K562 (cell line): Measurements from ENCODE around the gene TGFBR3L.

ENCODE experiments used
- NFE2 ChIP-seq: IDR thresholded peaks from 2 replicates; pipeline ENCODE4 v1.6.1; 2014; ENCODE audit warnings: antibody characterized with exemption, low read depth
- TBP ChIP-seq: optimal IDR thresholded peaks from 2 replicates; pipeline ENCODE3; 2011; ENCODE audit warnings: low read depth, low read length, improper control_type of control experiment
- ZFP1 ChIP-seq: fragments of 450-650 bp; formaldehyde crosslinking; IDR thresholded peaks from 2 replicates; pipeline ENCODE4 v1.4.0; 2020; ENCODE audit warnings: mild to moderate bottlenecking, mixed read lengths

DNA sequence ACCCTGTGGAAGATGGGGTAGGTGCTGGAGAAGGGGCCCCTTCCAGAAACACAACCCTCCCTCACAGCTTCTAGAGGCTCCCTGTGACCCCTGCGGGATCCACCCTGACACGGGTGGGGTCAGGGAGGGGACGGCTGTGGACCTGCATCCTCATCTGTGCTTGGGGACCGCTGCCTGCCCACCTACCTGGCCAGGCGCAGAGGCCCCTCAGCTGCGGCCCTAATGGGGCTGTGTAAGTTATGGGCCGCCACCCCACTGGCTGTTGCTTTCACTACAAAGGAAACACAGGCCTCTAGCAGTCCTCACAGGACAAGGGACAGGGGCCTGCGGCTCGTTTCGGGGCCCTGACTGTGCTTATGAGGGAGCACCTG lies 18.3 kb downstream of the TGFBR3L start:
- TF ChIP-seq NFE2, result no peak
- no peak for TF ChIP-seq TBP
- TF ChIP-seq ZFP1, result no peak
